Mesodermal cell (in vitro differentiated cells): ENCODE measurements around the gene CDKN2D.
"Not testable (repeated sequence)": the region's sequence is repeated elsewhere in the genome, so short reads cannot be mapped to it uniquely, and the experiment has no call there.

Experiments used
- H3K27ac ChIP-seq: 2 replicates; pipeline ENCODE4 v1.7.0; 2013; ENCODE audit warnings: mild to moderate bottlenecking, low read depth, low read length, moderate library complexity; ENCODE audit not compliant: severe bottlenecking
- H3K36me3 ChIP-seq: 2 replicates; pipeline ENCODE4 v1.7.1; 2013; ENCODE audit warnings: mild to moderate bottlenecking, low read length, moderate library complexity; ENCODE audit not compliant: control insufficient read depth, insufficient read depth
- H3K4me1 ChIP-seq: one replicate; pipeline ENCODE4 v1.7.1; 2013; ENCODE audit warnings: mild to moderate bottlenecking, low read length; ENCODE audit not compliant: insufficient read depth, control insufficient read depth, poor library complexity, severe bottlenecking
- H3K4me3 ChIP-seq: 2 replicates; pipeline ENCODE4 v1.7.0; 2013; ENCODE audit warnings: low read length, control low read depth, mild to moderate bottlenecking; ENCODE audit not compliant: insufficient read depth, poor library complexity, severe bottlenecking; ENCODE audit errors: extremely low read depth
- H3K9me3 ChIP-seq: 2 replicates; pipeline ENCODE4 v1.7.1; 2013; ENCODE audit warnings: mild to moderate bottlenecking, low read length, moderate library complexity; ENCODE audit not compliant: control insufficient read depth
- WGBS, 2 experiments: methylation state at CpG; one replicate each; pipeline ENCODE4 v1.1.5; 2013; ENCODE audit warnings: missing lambda C conversion rate in 2 of 2; ENCODE audit not compliant: insufficient coverage in 2 of 2; 5-methylcytosine and 5-hydroxymethylcytosine counted together

CDKN2D gene

DNA sequence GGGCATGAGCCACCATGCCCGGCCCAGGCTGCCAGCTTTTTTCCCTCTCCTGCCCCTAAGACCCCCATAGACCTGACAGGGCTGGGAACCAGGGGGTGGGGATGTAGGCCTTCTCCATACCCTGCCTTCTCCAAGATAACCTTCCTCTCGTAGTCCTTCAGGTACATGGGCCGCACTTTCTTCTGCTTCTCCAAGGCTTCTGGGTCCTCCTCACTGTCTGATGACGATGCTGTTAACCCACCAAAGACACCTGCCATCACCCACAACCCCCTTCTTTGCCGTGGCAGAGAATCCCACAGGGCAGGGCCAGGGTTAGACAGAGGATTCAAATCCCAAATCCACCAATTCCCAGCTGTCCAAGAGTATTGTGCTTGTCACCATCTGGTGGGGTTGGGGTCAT lies 6.2 kb downstream of the CDKN2D start:
- H3K4me3 ChIP-seq, result no peak overlapping the region
- no peaks in the 10 kb centered on the region for H3K9me3 ChIP-seq
- WGBS, 2 experiments, result 93 to 98% methylated on average over 3 to 4 of the region's 5 CpGs
- H3K27ac ChIP-seq, result no peak overlapping the region
- H3K36me3 ChIP-seq, result peaks cover 42% of the 10 kb centered on the region
- H3K4me1 ChIP-seq, result peaks cover 14% of the 10 kb centered on the region

- Histone ChIP-seq H3K4me1 (no peaks in the 10 kb centered on the region), H3K4me3 (no peak overlapping the region), H3K36me3 (peaks cover 64% of the 10 kb centered on the region), H3K27ac (no peak overlapping the region), H3K9me3 (no peaks in the 10 kb centered on the region)
- WGBS, 2 experiments, result 98% methylated on average over 6 to 7 of the region's 7 CpGs
Observed at GRCh38 chr19:10560154-10560553, 8.6 kb downstream of the CDKN2D start.

GRCh38 chr19:10557603-10558197 lies 11.1 kb downstream of the CDKN2D start:
- H3K27ac ChIP-seq, result no peak overlapping the region
- no peak overlapping the region for H3K4me3 ChIP-seq
- peaks cover 82% of the 10 kb centered on the region for H3K36me3 ChIP-seq
- WGBS, 2 experiments, result 96 to 97% methylated on average over 26 to 30 of the region's 33 CpGs
- no peaks in the 10 kb centered on the region for H3K9me3 ChIP-seq
- no peaks in the 10 kb centered on the region for H3K4me1 ChIP-seq

DNA sequence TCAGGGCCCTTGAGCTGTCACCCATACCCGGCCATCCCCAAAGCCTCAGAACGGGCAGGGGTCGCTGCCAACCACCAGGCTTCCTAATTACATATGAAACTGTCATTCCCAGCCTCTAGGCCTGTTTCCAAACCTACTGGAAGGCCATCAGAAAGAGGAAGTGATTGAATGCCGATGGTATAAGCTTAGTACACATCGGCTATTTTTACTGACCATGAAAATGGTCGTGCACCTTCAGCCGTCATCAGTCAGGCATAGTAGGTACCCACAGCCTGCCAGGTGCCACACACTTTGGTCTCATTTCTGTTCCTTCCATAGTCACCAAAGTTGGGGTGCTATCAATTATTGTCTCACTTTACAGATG lies 13.2 kb downstream of the CDKN2D start:
- Histone ChIP-seq H3K4me1 (no peaks in the 10 kb centered on the region), H3K27ac (no peak overlapping the region), H3K4me3 (no peak overlapping the region), H3K36me3 (peaks cover 89% of the 10 kb centered on the region), H3K9me3 (no peaks in the 10 kb centered on the region)
- WGBS, 2 experiments, result 96 to 97% methylated on average over 7 of the region's 7 CpGs

DNA sequence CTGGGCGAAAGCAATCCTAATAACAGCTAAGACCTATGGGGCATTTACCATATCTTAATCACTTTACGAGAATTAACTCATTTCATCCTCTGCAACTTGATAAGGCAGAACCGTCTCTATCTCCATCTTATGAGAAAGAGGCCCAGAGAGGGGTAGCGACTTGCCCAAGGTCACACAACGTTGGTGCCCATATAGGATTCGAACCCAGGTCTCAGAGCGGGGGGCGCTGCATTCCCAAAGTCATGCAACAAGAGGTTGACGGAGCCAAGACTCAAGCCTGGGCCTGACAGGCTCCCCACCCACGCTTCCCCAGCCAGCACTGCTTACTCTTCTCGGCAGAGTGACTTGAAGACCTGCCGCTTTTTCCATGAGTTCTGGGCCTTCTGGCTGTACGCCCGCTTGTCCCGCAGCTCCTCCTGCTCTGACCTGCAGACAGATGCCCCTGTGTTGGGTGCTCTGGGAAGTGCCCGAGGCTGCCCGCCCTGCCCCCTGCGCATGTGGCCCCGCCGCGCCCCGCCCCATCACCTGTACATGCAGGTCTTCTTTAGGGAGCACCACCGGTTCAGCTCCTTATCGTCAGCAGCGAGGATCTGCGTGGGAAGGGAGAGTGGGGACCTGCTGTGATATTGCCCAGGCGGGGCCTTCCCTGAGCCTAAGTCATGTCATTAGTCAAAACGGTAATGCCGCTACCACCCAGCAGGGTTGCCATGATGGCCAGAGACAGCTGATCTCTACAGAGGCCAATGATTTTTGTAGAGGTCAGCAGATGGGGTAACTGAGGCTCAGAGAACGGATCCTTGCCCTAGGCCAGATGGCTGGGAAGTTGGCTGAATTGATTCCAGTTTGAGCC lies 13.8 kb downstream of the CDKN2D start:
- H3K36me3 ChIP-seq, result peaks cover 89% of the 10 kb centered on the region
- no peak overlapping the region for H3K27ac ChIP-seq
- no peaks in the 10 kb centered on the region for H3K9me3 ChIP-seq
- H3K4me1 ChIP-seq, result no peaks in the 10 kb centered on the region
- 90% methylated on average over 28 to 30 of the region's 30 CpGs for WGBS, 2 experiments
- no peak overlapping the region for H3K4me3 ChIP-seq

- WGBS, 2 experiments, result 91 to 96% methylated on average over 12 of the region's 12 CpGs
- H3K27ac ChIP-seq, result no peak overlapping the region
- no peak overlapping the region for H3K4me3 ChIP-seq
- H3K36me3 ChIP-seq, result peaks cover 89% of the 10 kb centered on the region
- H3K9me3 ChIP-seq, result no peaks in the 10 kb centered on the region
- no peaks in the 10 kb centered on the region for H3K4me1 ChIP-seq
Observed at GRCh38 chr19:10553943-10554381, 14.8 kb downstream of the CDKN2D start.

DNA sequence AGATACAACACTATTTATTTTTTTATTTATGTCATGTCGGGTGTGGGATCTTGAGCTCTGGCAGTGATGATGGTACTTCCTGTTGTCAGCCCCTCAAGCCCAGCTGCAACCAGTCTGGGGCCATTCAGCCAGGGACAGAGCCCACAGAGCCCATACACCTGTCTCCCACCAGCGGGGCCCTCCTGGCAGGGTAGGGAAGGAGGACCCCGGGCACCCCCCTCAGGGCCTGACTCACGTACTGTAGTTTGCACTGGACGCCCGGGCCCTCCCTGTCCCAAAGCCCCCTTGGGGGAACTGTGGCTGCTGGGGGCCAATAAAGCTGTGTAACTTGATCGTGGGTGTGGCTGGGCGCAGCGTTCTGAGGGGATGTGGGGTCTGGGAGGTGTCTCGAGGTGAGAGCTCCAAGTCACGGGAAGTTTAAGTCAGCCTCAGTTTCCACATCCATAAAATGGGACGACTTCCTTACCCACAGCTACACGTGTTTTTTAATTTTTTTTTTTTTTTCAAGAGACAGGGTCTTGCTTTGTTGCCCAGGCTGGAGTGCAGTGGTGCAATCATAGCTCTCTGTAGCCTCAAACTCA lies 15.6 kb downstream of the CDKN2D start:
- no peak overlapping the region for H3K4me3 ChIP-seq
- H3K27ac ChIP-seq, result peak overlapping the region; percentile 0
- no peaks in the 10 kb centered on the region for H3K9me3 ChIP-seq
- no peaks in the 10 kb centered on the region for H3K4me1 ChIP-seq
- peaks cover 92% of the 10 kb centered on the region for H3K36me3 ChIP-seq
- WGBS, 2 experiments, result 97% methylated on average over 4 to 8 of the region's 13 CpGs

GRCh38 chr19:10552510-10553053 lies 16.2 kb downstream of the CDKN2D start:
- H3K4me1 ChIP-seq, result no peaks in the 10 kb centered on the region
- H3K27ac ChIP-seq, result peak overlapping the region; percentile 0
- no peaks in the 10 kb centered on the region for H3K9me3 ChIP-seq
- WGBS, 2 experiments, result 90 to 93% methylated on average over 3 to 4 of the region's 12 CpGs
- no peak overlapping the region for H3K4me3 ChIP-seq
- peaks cover 88% of the 10 kb centered on the region for H3K36me3 ChIP-seq

DNA sequence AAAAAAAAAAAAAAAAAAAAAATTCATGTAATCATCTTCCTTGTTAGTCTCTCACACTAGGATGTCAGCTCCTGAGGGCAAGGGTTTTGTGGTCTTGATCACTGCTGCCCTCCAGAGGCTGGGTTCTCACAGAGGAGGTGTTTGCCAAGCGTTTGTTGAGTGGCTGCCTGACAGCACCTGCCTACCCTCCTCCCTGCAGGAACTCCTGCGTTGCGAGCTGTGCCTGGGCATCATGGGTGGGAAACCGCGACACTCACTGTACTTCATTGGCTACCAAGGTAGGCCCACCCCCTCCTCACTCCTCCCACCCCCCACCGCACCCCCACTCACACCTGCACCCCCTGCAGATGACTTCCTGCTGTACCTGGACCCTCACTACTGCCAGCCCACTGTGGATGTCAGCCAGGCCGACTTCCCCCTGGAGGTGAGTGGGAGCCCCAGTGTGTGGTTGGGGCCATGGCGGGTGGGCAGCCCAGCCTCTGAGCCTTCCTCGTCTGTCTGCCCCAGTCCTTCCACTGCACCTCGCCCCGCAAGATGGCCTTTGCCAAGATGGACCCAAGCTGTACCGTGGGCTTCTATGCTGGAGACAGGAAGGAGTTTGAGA lies 17.0 kb downstream of the CDKN2D start:
- Histone ChIP-seq H3K9me3 (no peaks in the 10 kb centered on the region), H3K4me1 (no peaks in the 10 kb centered on the region), H3K36me3 (peaks cover 89% of the 10 kb centered on the region), H3K27ac (no peak overlapping the region), H3K4me3 (no peak overlapping the region)
- 97 to 100% methylated on average over 3 to 8 of the region's 12 CpGs for WGBS, 2 experiments

- 96 to 97% methylated on average over 4 to 7 of the region's 9 CpGs for WGBS, 2 experiments
- not testable (repeated sequence) for H3K4me1 ChIP-seq, H3K9me3 ChIP-seq, H3K27ac ChIP-seq, H3K4me3 ChIP-seq
- peaks cover 83% of the 10 kb centered on the region for H3K36me3 ChIP-seq
Observed at GRCh38 chr19:10551006-10551405, 17.8 kb downstream of the CDKN2D start.
